Rectal smooth muscle tissue (tissue), 1 donor: ENCODE measurements around the gene IARS2.

Experiments used
- H3K27ac ChIP-seq: one replicate; pipeline ENCODE4 v1.7.0; 2013; ENCODE audit warnings: low read depth, low read length, inconsistent platforms
- H3K27me3 ChIP-seq: one replicate; pipeline ENCODE4 v1.7.0; 2013; ENCODE audit warnings: low read length; ENCODE audit not compliant: control insufficient read depth, insufficient read depth
- H3K36me3 ChIP-seq: one replicate; pipeline ENCODE4 v1.7.0; 2013; ENCODE audit warnings: low read length; ENCODE audit not compliant: control insufficient read depth, insufficient read depth
- H3K4me1 ChIP-seq: one replicate; pipeline ENCODE4 v1.7.0; 2013; ENCODE audit warnings: low read length; ENCODE audit not compliant: control insufficient read depth, insufficient read depth
- H3K4me3 ChIP-seq: one replicate; pipeline ENCODE4 v1.7.0; 2013; ENCODE audit warnings: low read length
- H3K9ac ChIP-seq: one replicate; pipeline ENCODE4 v1.7.0; 2013; ENCODE audit warnings: low read length

IARS2 gene

GRCh38 chr1:220186752-220187151, 92.8 kb downstream of the IARS2 start:
- no peaks in the 10 kb centered on the region for H3K27me3 ChIP-seq
- H3K36me3 ChIP-seq = peaks cover 7% of the 10 kb centered on the region
- no peak overlapping the region for H3K4me3 ChIP-seq
- no peak overlapping the region for H3K9ac ChIP-seq
- H3K4me1 ChIP-seq = no peaks in the 10 kb centered on the region
- no peak overlapping the region for H3K27ac ChIP-seq

- H3K4me3 ChIP-seq = no peak overlapping the region
- peaks cover 17% of the 10 kb centered on the region for H3K36me3 ChIP-seq
- no peak overlapping the region for H3K27ac ChIP-seq
- H3K27me3 ChIP-seq = no peaks in the 10 kb centered on the region
- no peak overlapping the region for H3K9ac ChIP-seq
- H3K4me1 ChIP-seq = no peaks in the 10 kb centered on the region
Measured at GRCh38 chr1:220188538-220188937, 94.6 kb downstream of the IARS2 start.

- Histone ChIP-seq H3K27ac (no peak overlapping the region), H3K36me3 (peaks cover 20% of the 10 kb centered on the region), H3K9ac (no peak overlapping the region), H3K4me1 (no peaks in the 10 kb centered on the region), H3K4me3 (no peak overlapping the region), H3K27me3 (no peaks in the 10 kb centered on the region)
Measured at GRCh38 chr1:220189750-220190347, 95.9 kb downstream of the IARS2 start.

- Histone ChIP-seq H3K4me1 (no peaks in the 10 kb centered on the region), H3K27me3 (no peaks in the 10 kb centered on the region), H3K4me3 (no peak overlapping the region), H3K36me3 (peaks cover 24% of the 10 kb centered on the region), H3K27ac (no peak overlapping the region), H3K9ac (no peak overlapping the region)
Measured at GRCh38 chr1:220195701-220196100, 101.8 kb downstream of the IARS2 start.
